HCT116 (cell line): ENCODE results near the gene PAXIP1. TPM values are rescaled to one million over a fixed set of nuclear protein-coding genes. Genes with fewer than 3 reads are reported as not detected.

ENCODE experiments used
- ATAC-seq: fragments of 200-7000 bp; cut with Tn5 transposase; 2 replicates; pipeline ENCODE4 v1.9.1; 2020; ENCODE audit warnings: mild to moderate bottlenecking, moderate library complexity
- BruUV-seq: library from RNA; stranded (reverse); fragments of 400-500 nt; replicated peaks from 2 replicates; lab custom pipeline; 2021; lab: Mats Ljungman, UMichigan
- CTCF ChIA-PET: fragments of 300-600 bp; sonication (Branson Sonifier 250); formaldehyde crosslinking; loops from one replicate; lab custom pipeline; 2021; ENCODE audit warnings: antibody characterized with exemption; lab: Charles Lee
- POLR2A ChIA-PET: fragments of 300-600, 350-600 bp; sonication (Branson Sonifier 250); formaldehyde crosslinking; loops from one replicate; lab custom pipeline; 2021; ENCODE audit warnings: antibody characterized with exemption; lab: Charles Lee
- RAD21 ChIA-PET, 2 experiments: fragments of 300-600 bp; sonication (Branson Sonifier 250); formaldehyde crosslinking; loops; one replicate each; lab custom pipeline; 2023; ENCODE audit warnings: low total read pairs in 2 of 2; ENCODE audit not compliant: uncharacterized antibody in 2 of 2, unreplicated experiment in 2 of 2, low non-redundant PET in 1 of 2; lab: Charles Lee
- DNase-seq: peaks from one replicate; pipeline ENCODE4 v3.0.0-alpha.2; 2010; ENCODE audit warnings: low read depth, low spot score
- H2AFZ ChIP-seq: fragments of 200-600 bp; shearing (Covaris generic), sonication (generic); 2 replicates; pipeline ENCODE4 v1.6.1; 2017; ENCODE audit warnings: low read depth, mixed run types, mixed read lengths, antibody characterized with exemption, low read length; ENCODE audit not compliant: poor library complexity, severe bottlenecking
- H3K27ac ChIP-seq: 2 replicates; pipeline ENCODE4 v1.5.1; 2012; ENCODE audit warnings: low read depth, low read length
- H3K27me3 ChIP-seq: fragments of 200-600 bp; sonication (generic); 2 replicates; pipeline ENCODE4 v1.6.1; 2016; ENCODE audit warnings: mixed run types, low read length, mixed read lengths; ENCODE audit not compliant: insufficient read depth
- H3K36me3 ChIP-seq, 2 experiments: fragments of 200-500 bp in 1 of 2; fragments of 200-600 bp in 1 of 2; sonication (Bioruptor generic) in 1 of 2; sonication (generic) in 1 of 2; 2 replicates each; pipeline versions ENCODE4 v1.5.1 to v1.6.1; 2014 to 2016; ENCODE audit warnings: low read length in 2 of 2, inconsistent platforms in 1 of 2, mixed read lengths in 1 of 2, mixed run types in 1 of 2; ENCODE audit not compliant: insufficient read depth in 2 of 2, control insufficient read depth in 1 of 2
- H3K4me1 ChIP-seq, 2 experiments: fragments of 200-600 bp in 1 of 2; sonication (generic) in 1 of 2; 2 replicates each; pipeline versions ENCODE4 v1.5.1 to v1.6.1; 2012 to 2017; ENCODE audit warnings: low read length in 2 of 2, inconsistent platforms in 1 of 2, mild to moderate bottlenecking in 1 of 2, mixed read lengths in 1 of 2, mixed run types in 1 of 2, moderate library complexity in 1 of 2; ENCODE audit not compliant: insufficient read depth in 2 of 2, control insufficient read depth in 1 of 2
- H3K4me2 ChIP-seq: fragments of 200-600 bp; sonication (generic); 2 replicates; pipeline ENCODE4 v1.6.1; 2017; ENCODE audit warnings: mixed run types, low read length, mixed read lengths
- H3K4me3 ChIP-seq, 2 experiments: fragments of 200-600 bp in 1 of 2; sonication (generic) in 1 of 2; replicated peaks in 1 of 2; 2 replicates each; pipeline ENCODE4 v1.5.1; 2011 to 2016; ENCODE audit warnings: low read length in 2 of 2, control low read depth in 1 of 2, low read depth in 1 of 2, mild to moderate bottlenecking in 1 of 2, mixed read lengths in 1 of 2, mixed run types in 1 of 2
- H3K79me2 ChIP-seq: fragments of 200-600 bp; sonication (generic); 2 replicates; pipeline ENCODE4 v1.6.1; 2017; ENCODE audit warnings: mild to moderate bottlenecking, mixed run types, low read length, moderate library complexity, mixed read lengths; ENCODE audit not compliant: insufficient read depth
- H3K9ac ChIP-seq: fragments of 200-600 bp; sonication (generic); 2 replicates; pipeline ENCODE4 v1.6.1; 2016; ENCODE audit warnings: low read length, mixed read lengths
- H3K9me2 ChIP-seq: fragments of 200-600 bp; sonication (generic), shearing (Covaris generic); 2 replicates; pipeline ENCODE4 v1.6.1; 2017; ENCODE audit warnings: mixed run types, mild to moderate bottlenecking, moderate library complexity; ENCODE audit not compliant: insufficient read depth
- H3K9me3 ChIP-seq, 2 experiments: fragments of 200-500 bp in 1 of 2; fragments of 200-600 bp in 1 of 2; sonication (Bioruptor generic) in 1 of 2; sonication (generic) in 1 of 2; 2 replicates each; pipeline ENCODE4 v1.6.1; 2014 to 2017; ENCODE audit warnings: low read length in 2 of 2, mixed read lengths in 2 of 2, inconsistent platforms in 1 of 2, low read depth in 1 of 2, mild to moderate bottlenecking in 1 of 2, mixed run types in 1 of 2, moderate library complexity in 1 of 2; ENCODE audit not compliant: control insufficient read depth in 1 of 2, insufficient read depth in 1 of 2
- H4K20me1 ChIP-seq: fragments of 200-600 bp; sonication (generic), shearing (Covaris generic); 2 replicates; pipeline ENCODE4 v1.6.1; 2017; ENCODE audit warnings: mixed run types, mild to moderate bottlenecking, moderate library complexity; ENCODE audit not compliant: insufficient read depth
- ATF3 ChIP-seq: IDR thresholded peaks from 2 replicates; pipeline ENCODE4 v1.6.1; 2012
- CTCF ChIP-seq, 3 experiments: fragments of 200-600 bp in 1 of 3; sonication (generic) in 1 of 3; IDR thresholded peaks in 2 of 3; conservative IDR thresholded peaks in 1 of 3; 2 replicates each; pipeline ENCODE4 v1.5.1; 2012 to 2017; ENCODE audit warnings: low read depth in 2 of 3, low read length in 2 of 3, antibody characterized with exemption in 1 of 3, borderline replicate concordance in 1 of 3, control low read depth in 1 of 3, mild to moderate bottlenecking in 1 of 3, mixed read lengths in 1 of 3, mixed run types in 1 of 3, moderate library complexity in 1 of 3; ENCODE audit not compliant: insufficient read depth in 1 of 3
- FOSL1 ChIP-seq: IDR thresholded peaks from 2 replicates; pipeline ENCODE4 v1.6.1; 2012; ENCODE audit warnings: low read depth
- ZBTB33 ChIP-seq: IDR thresholded peaks from 2 replicates; pipeline ENCODE4 v1.6.1; 2011; ENCODE audit warnings: mild to moderate bottlenecking, low read length, moderate library complexity; ENCODE audit not compliant: insufficient replicate concordance; ENCODE audit errors: extremely low read depth
- intact Hi-C: fragments of 100-400 bp; cut with micrococcal nuclease; formaldehyde crosslinking; loops from 2 replicates; pipeline ENCODE4 v1.10.0; 2022
- total RNA-seq: library from RNA; stranded (reverse); gene quantifications from one replicate; pipeline ENCODE4 v1.2.1, GENCODE V29; 2021; ENCODE audit not compliant: unreplicated experiment

Gene PAXIP1
- total RNA-seq, 1 experiment from 2014 or later = 20.4 TPM

- TF ChIP-seq ATF3 (no peak), CTCF (IDR thresholded peaks at IDR 0.05 in 2 of 3, conservative IDR thresholded peaks at IDR 0.05 in 1 of 3; ENCODE audit: borderline replicate concordance in 1 of 3, insufficient read depth in 1 of 3, low read depth in 2 of 3, low read length in 2 of 3) (no peak), FOSL1 (no peak)
Observed at GRCh38 chr7:155021699-155022145, 18.8 kb upstream of the PAXIP1 start (continued).

- no peaks in the 10 kb centered on the region for H3K27me3 ChIP-seq
- H3K4me3 ChIP-seq = no peak overlapping the region
- no TSS peak for BruUV-seq
- H3K36me3 ChIP-seq = no peaks in the 10 kb centered on the region
- no peaks in the 10 kb centered on the region for H3K9me2 ChIP-seq
- RAD21 ChIA-PET = no interaction called here
- no peak overlapping the region for H3K9ac ChIP-seq
- no peak for DNase-seq
- H4K20me1 ChIP-seq = no peaks in the 10 kb centered on the region
- CTCF ChIA-PET = no interaction called here
- H3K4me2 ChIP-seq = no peak overlapping the region
- no peak overlapping the region for H2AFZ ChIP-seq
- H3K9me3 ChIP-seq = no peaks in the 10 kb centered on the region
- intact Hi-C loops = no loop called here
- H3K4me1 ChIP-seq = no peaks in the 10 kb centered on the region
- TF ChIP-seq FOSL1 (no peak), ZBTB33 (no peak)
- TF ChIP-seq, all 23 proteins: peak for 0
- Histone ChIP-seq H3K27ac (no peak overlapping the region), H3K79me2 (no peaks in the 10 kb centered on the region)
- POLR2A ChIA-PET = no interaction called here
- ATAC-seq = no peak
Observed at GRCh38 chr7:155020996-155021395, 18.1 kb upstream of the PAXIP1 start.
